Chondrocyte (in vitro differentiated cells): ENCODE results near the gene RCBTB2. TPM values are rescaled to one million over a fixed set of nuclear protein-coding genes. Genes with fewer than 3 reads are reported as not detected.

Experiments used
- DNase-seq: peaks from one replicate; pipeline ENCODE4 v3.0.0; 2021; ENCODE audit warnings: mixed read lengths, low spot score
- H3K27ac Mint-ChIP-seq: one replicate; pipeline ENCODE4 v1.8.0; 2021; ENCODE audit warnings: mild to moderate bottlenecking, moderate library complexity, mixed read lengths; ENCODE audit not compliant: unreplicated experiment
- H3K27me3 Mint-ChIP-seq: 2 replicates; pipeline ENCODE4 v1.8.0; 2021; ENCODE audit warnings: low read depth, mixed read lengths
- H3K36me3 Mint-ChIP-seq: 2 replicates; pipeline ENCODE4 v1.8.0; 2021; ENCODE audit warnings: low read depth, mixed read lengths
- H3K4me1 Mint-ChIP-seq: 2 replicates; pipeline ENCODE4 v1.8.0; 2021; ENCODE audit warnings: low read depth, mild to moderate bottlenecking, mixed read lengths
- H3K4me3 Mint-ChIP-seq: one replicate; pipeline ENCODE4 v1.8.0; 2021; ENCODE audit warnings: mild to moderate bottlenecking, moderate library complexity, mixed read lengths; ENCODE audit not compliant: unreplicated experiment
- H3K9me3 Mint-ChIP-seq: 2 replicates; pipeline ENCODE4 v1.8.0; 2021; ENCODE audit warnings: low read depth, mixed read lengths
- total RNA-seq: library from RNA; stranded (reverse); gene quantifications from 3 replicates; pipeline ENCODE4 v1.2.1, GENCODE V29; 2021
- TF ChIP-seq, protein P1 (sequence below): fragments of 200-600 bp; sonication (generic); IDR thresholded peaks from 2 replicates; pipeline ENCODE4 v1.5.0; 2021; ENCODE audit warnings: antibody characterized with exemption, mild to moderate bottlenecking, moderate library complexity

RCBTB2 gene
- total RNA-seq, 1 donor from 2014 or later, result 8.6 TPM

DNA sequence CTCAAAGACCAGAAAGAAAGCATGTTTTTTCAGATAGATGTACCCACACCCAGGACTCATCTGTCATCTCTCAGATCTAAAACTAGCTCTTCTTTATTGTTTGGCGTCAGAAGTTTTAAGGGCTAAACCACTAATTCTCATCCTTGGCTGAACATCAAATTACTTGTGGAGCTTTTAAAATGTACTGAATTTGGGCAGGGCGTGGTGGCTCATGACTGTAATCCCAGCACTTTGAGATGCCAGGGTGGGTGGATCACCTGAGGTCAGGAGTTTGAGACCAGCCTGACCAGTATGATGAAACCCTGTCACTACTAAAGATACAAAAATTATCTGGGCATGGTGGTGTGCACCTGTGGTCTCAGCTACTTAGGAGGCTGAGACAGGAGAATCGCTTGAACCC is 47.4 kb downstream of the RCBTB2 start:
- peaks cover 17% of the 10 kb centered on the region for H3K36me3 Mint-ChIP-seq
- DNase-seq, result no peak
- H3K27ac Mint-ChIP-seq, result no peak overlapping the region

DNA sequence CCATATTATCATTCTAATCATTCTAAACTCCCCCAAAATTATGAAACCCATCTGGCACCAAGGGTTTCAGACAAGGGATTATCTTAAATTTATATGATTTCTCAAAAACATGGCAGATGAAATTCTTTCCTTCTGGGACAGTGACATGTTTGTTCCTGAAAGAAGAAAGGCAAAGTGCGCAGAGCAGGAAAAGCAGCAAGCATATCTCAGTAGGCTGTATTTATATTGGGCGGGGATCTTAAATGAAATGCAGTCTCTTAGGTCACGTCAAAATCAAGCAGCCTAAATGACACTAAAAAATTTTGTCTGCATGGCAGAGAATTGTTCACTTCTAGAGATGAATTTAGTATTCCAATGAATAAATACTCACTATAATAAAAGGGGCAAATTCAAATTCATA is 49.3 kb downstream of the RCBTB2 start:
- H3K4me3 Mint-ChIP-seq, result no peak overlapping the region
- H3K27ac Mint-ChIP-seq, result no peak overlapping the region
- H3K4me1 Mint-ChIP-seq, result peaks cover 4% of the 10 kb centered on the region
- TF ChIP-seq, protein P1, sequence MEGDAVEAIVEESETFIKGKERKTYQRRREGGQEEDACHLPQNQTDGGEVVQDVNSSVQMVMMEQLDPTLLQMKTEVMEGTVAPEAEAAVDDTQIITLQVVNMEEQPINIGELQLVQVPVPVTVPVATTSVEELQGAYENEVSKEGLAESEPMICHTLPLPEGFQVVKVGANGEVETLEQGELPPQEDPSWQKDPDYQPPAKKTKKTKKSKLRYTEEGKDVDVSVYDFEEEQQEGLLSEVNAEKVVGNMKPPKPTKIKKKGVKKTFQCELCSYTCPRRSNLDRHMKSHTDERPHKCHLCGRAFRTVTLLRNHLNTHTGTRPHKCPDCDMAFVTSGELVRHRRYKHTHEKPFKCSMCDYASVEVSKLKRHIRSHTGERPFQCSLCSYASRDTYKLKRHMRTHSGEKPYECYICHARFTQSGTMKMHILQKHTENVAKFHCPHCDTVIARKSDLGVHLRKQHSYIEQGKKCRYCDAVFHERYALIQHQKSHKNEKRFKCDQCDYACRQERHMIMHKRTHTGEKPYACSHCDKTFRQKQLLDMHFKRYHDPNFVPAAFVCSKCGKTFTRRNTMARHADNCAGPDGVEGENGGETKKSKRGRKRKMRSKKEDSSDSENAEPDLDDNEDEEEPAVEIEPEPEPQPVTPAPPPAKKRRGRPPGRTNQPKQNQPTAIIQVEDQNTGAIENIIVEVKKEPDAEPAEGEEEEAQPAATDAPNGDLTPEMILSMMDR, result no peak
- peaks cover 5% of the 10 kb centered on the region for H3K9me3 Mint-ChIP-seq
- peaks cover 17% of the 10 kb centered on the region for H3K36me3 Mint-ChIP-seq
- DNase-seq, result no peak
- H3K27me3 Mint-ChIP-seq, result no peaks in the 10 kb centered on the region

More for the DNA sequence above, 47.4 kb downstream of the RCBTB2 start:
- TF ChIP-seq, protein P1, result no peak
- Mint-ChIP-seq H3K9me3 (peaks cover 5% of the 10 kb centered on the region), H3K4me1 (no peaks in the 10 kb centered on the region), H3K27me3 (no peaks in the 10 kb centered on the region), H3K4me3 (no peak overlapping the region)

DNA sequence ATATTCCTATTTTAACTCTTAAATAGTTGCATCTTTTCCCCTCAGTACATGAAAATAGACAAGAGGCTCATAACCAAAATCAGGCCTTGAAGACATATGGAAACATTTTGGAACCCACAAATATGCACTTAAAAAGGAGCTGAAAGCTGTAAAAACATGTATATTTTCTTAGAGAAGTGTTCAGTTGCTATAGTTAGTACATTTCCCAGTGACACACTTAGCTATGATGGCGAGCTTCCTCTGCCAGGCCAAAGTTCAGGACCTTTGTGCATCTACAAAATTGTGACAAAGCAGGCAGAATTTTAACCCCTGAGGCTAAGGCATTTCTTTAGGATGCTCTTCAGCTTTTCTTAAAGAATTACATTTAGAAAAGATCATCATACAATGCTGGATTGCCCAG is 54.5 kb downstream of the RCBTB2 start:
- no peaks in the 10 kb centered on the region for H3K27me3 Mint-ChIP-seq
- H3K36me3 Mint-ChIP-seq, result peaks cover 17% of the 10 kb centered on the region
- H3K9me3 Mint-ChIP-seq, result no peaks in the 10 kb centered on the region
- H3K4me1 Mint-ChIP-seq, result peaks cover 25% of the 10 kb centered on the region
- H3K4me3 Mint-ChIP-seq, result no peak overlapping the region
- H3K27ac Mint-ChIP-seq, result peak overlapping the region; percentile 75
- no peak for DNase-seq
- TF ChIP-seq, protein P1, result no peak

DNA sequence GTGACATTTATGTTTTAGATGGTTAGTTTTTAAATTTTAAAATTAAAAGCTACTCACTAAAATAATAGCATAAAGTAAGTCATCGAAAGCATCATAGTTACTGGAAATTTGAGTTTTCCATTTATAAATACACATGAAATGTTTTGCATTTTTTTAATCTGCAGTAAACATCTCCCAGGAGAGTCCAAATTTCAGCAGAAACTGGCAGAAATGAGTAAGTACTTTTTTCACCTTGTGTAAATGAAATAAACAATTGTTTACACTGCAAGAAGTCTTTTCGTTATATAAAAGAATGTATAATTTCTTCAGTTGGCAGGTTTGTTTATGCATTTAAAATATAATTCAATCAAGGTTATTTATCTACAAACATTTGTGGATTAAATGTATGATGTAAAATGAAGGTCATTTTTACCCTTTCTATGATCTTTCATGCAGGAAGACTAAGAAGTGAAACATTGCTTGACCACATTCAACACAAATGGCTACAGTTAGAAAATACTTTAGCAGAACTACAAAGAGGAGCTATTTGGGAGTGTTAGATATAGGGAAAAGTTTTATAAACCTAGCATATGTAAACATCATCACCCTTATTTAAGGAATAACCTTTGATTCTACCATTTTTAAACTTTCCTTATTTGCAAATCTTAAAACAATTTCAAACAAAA is 55.6 kb downstream of the RCBTB2 start:
- Mint-ChIP-seq H3K9me3 (no peaks in the 10 kb centered on the region), H3K27me3 (no peaks in the 10 kb centered on the region), H3K4me1 (peaks cover 25% of the 10 kb centered on the region), H3K36me3 (peaks cover 10% of the 10 kb centered on the region), H3K27ac (peak overlapping the region; percentile 58), H3K4me3 (no peak overlapping the region)
- no peak for DNase-seq
- TF ChIP-seq, protein P1, result no peak

DNA sequence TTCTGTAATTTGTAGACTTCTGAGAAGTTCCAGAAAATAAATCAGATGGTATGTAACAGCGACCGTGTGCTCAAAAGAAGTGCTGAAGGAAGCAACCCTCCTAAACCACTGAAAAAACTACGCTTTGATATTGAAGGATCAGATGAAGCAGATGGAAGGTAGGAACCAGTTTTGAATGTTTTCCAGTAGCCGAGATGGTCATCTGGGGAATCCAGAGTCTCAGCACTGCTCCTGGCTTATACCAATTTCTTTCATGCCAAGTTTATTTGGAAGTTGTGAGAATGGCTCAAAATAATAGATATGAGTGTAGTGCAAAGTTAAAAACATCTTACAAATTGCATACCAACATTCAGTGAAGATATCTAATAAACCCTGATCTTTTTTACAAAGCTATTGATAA is 56.2 kb downstream of the RCBTB2 start:
- TF ChIP-seq, protein P1, result no peak
- H3K27ac Mint-ChIP-seq, result no peak overlapping the region
- no peak overlapping the region for H3K4me3 Mint-ChIP-seq
- DNase-seq, result no peak
- no peaks in the 10 kb centered on the region for H3K27me3 Mint-ChIP-seq
- H3K4me1 Mint-ChIP-seq, result peaks cover 25% of the 10 kb centered on the region
- H3K36me3 Mint-ChIP-seq, result peaks cover 10% of the 10 kb centered on the region
- H3K9me3 Mint-ChIP-seq, result no peaks in the 10 kb centered on the region
